ENCODE data around the gene SORBS1. TPM values are rescaled to one million over a fixed set of nuclear protein-coding genes. Genes with fewer than 3 reads are reported as not detected.

SORBS1 gene
- total RNA-seq, 1 experiment from 2014 or later, result 0.56 TPM

- BruUV-seq (replicated peaks), result no TSS peak
- H3K27me3 ChIP-seq (replicated peaks; ENCODE audit: insufficient read depth, low read depth, low read length, poor library complexity), result no peaks in the 10 kb centered on the region
- H3K36me3 ChIP-seq (ENCODE audit: insufficient read depth, low read length, poor library complexity, severe bottlenecking), result no peaks in the 10 kb centered on the region
- H3K4me3 ChIP-seq (ENCODE audit: low read depth, low read length, poor library complexity, severe bottlenecking), result no peak overlapping the region
- no peaks in the 10 kb centered on the region for H3K4me1 ChIP-seq (ENCODE audit: insufficient read depth, low read length, poor library complexity, severe bottlenecking)
- intact Hi-C loops (cut with micrococcal nuclease; ENCODE audit: unreplicated experiment), result no loop called here
- POLR2A ChIA-PET (ENCODE audit: low non-redundant PET), result no interaction called here
- DNase-seq (ENCODE audit: low spot score), result no peak
- CTCF ChIA-PET, result no interaction called here
- no peak overlapping the region for H3K27ac ChIP-seq (ENCODE audit: low read depth, low read length, poor library complexity, severe bottlenecking)
- H3K9me3 ChIP-seq (ENCODE audit: low read depth, low read length, poor library complexity, severe bottlenecking), result no peaks in the 10 kb centered on the region
- TF ChIP-seq CTCF (conservative IDR thresholded peaks at IDR 0.05; ENCODE audit: low read depth, low read length) (no peak), EZH2 (IDR thresholded peaks at IDR 0.05; ENCODE audit: borderline replicate concordance, low read depth, low read length, poor library complexity, severe bottlenecking) (no peak)
Observed at GRCh38 chr10:95431900-95432342, 129.2 kb downstream of the SORBS1 start.

- Histone ChIP-seq H3K4me3 (ENCODE audit: low read depth, low read length, poor library complexity, severe bottlenecking) (no peak overlapping the region), H3K4me1 (ENCODE audit: insufficient read depth, low read length, poor library complexity, severe bottlenecking) (no peaks in the 10 kb centered on the region), H3K9me3 (ENCODE audit: low read depth, low read length, poor library complexity, severe bottlenecking) (no peaks in the 10 kb centered on the region), H3K36me3 (ENCODE audit: insufficient read depth, low read length, poor library complexity, severe bottlenecking) (no peaks in the 10 kb centered on the region), H3K27ac (ENCODE audit: low read depth, low read length, poor library complexity, severe bottlenecking) (no peak overlapping the region), H3K27me3 (replicated peaks; ENCODE audit: insufficient read depth, low read depth, low read length, poor library complexity) (peaks cover 8% of the 10 kb centered on the region)
- no TSS peak for BruUV-seq (replicated peaks)
- TF ChIP-seq CTCF (conservative IDR thresholded peaks at IDR 0.05; ENCODE audit: low read depth, low read length) (peak; percentile 93), EZH2 (IDR thresholded peaks at IDR 0.05; ENCODE audit: borderline replicate concordance, low read depth, low read length, poor library complexity, severe bottlenecking) (no peak)
- POLR2A ChIA-PET (ENCODE audit: low non-redundant PET), result no interaction called here
- peak; percentile 55 for DNase-seq (ENCODE audit: low spot score)
- intact Hi-C loops (cut with micrococcal nuclease; ENCODE audit: unreplicated experiment), result loop anchor here (1.0 kb wide), 1 partner anchor 171 kb away; no protein-coding TSS in a partner anchor
- CTCF ChIA-PET, result interaction anchor here (0.6 to 1.0 kb wide), 10 partner anchors 12 to 571 kb away, joined by 3 to 6 read pairs (median 3); no protein-coding TSS in a partner anchor
Observed at GRCh38 chr10:95430231-95430951, 130.8 kb downstream of the SORBS1 start.

GRCh38 chr10:95429639-95430038 is 131.5 kb downstream of the SORBS1 start:
- Histone ChIP-seq H3K4me3 (ENCODE audit: low read depth, low read length, poor library complexity, severe bottlenecking) (no peak overlapping the region), H3K27me3 (replicated peaks; ENCODE audit: insufficient read depth, low read depth, low read length, poor library complexity) (peaks cover 15% of the 10 kb centered on the region), H3K36me3 (ENCODE audit: insufficient read depth, low read length, poor library complexity, severe bottlenecking) (no peaks in the 10 kb centered on the region), H3K27ac (ENCODE audit: low read depth, low read length, poor library complexity, severe bottlenecking) (no peak overlapping the region), H3K4me1 (ENCODE audit: insufficient read depth, low read length, poor library complexity, severe bottlenecking) (no peaks in the 10 kb centered on the region), H3K9me3 (ENCODE audit: low read depth, low read length, poor library complexity, severe bottlenecking) (no peaks in the 10 kb centered on the region)
- ChIA-PET POLR2A (ENCODE audit: low non-redundant PET) (no interaction called here), CTCF (interaction anchor here (0.7 kb wide), 2 partner anchors 125 to 572 kb away, joined by 3 to 6 read pairs; no protein-coding TSS in a partner anchor)
- intact Hi-C loops (cut with micrococcal nuclease; ENCODE audit: unreplicated experiment), result loop anchor here (1.0 kb wide), 1 partner anchor 172 kb away; no protein-coding TSS in a partner anchor
- DNase-seq (ENCODE audit: low spot score), result no peak
- TF ChIP-seq EZH2 (IDR thresholded peaks at IDR 0.05; ENCODE audit: borderline replicate concordance, low read depth, low read length, poor library complexity, severe bottlenecking) (no peak), CTCF (conservative IDR thresholded peaks at IDR 0.05; ENCODE audit: low read depth, low read length) (no peak)
- no TSS peak for BruUV-seq (replicated peaks)

Measured in A673 (cell line).